ENCODE data around the gene GDPD5.

Gene GDPD5

GRCh38 chr11:75449776-75450175, 76.0 kb downstream of the GDPD5 start:
- DNase-seq: no peak

GRCh38 chr11:75449271-75449670, 76.5 kb downstream of the GDPD5 start:
- no peak for DNase-seq

- DNase-seq: no peak
Measured at GRCh38 chr11:75447415-75447814, 78.3 kb downstream of the GDPD5 start.

GRCh38 chr11:75445315-75445953, 80.3 kb downstream of the GDPD5 start:
- DNase-seq: peak in 41 of 51 donors; percentile 7 to 78 (median 44)

- DNase-seq: no peak
Measured at GRCh38 chr11:75443043-75443442, 82.7 kb downstream of the GDPD5 start.

- no peak for DNase-seq
Measured at GRCh38 chr11:75442161-75442885, 83.4 kb downstream of the GDPD5 start.

GRCh38 chr11:75441804-75442132, 84.0 kb downstream of the GDPD5 start:
- peak in 1 of 51 donors; percentile 5 for DNase-seq

GRCh38 chr11:75440960-75441803, 84.6 kb downstream of the GDPD5 start:
- DNase-seq: no peak

GRCh38 chr11:75439495-75440120, 86.1 kb downstream of the GDPD5 start:
- DNase-seq: no peak

- no peak for DNase-seq
Measured at GRCh38 chr11:75439026-75439425, 86.7 kb downstream of the GDPD5 start.

- no peak for DNase-seq
Measured at GRCh38 chr11:75437966-75438659, 87.6 kb downstream of the GDPD5 start.

- DNase-seq: no peak
Measured at GRCh38 chr11:75436806-75437205, 88.9 kb downstream of the GDPD5 start.

GRCh38 chr11:75435571-75435925, 90.2 kb downstream of the GDPD5 start:
- DNase-seq: no peak

- DNase-seq: no peak
Measured at GRCh38 chr11:75434886-75435570, 90.7 kb downstream of the GDPD5 start.

- DNase-seq: no peak
Measured at GRCh38 chr11:75434051-75434450, 91.7 kb downstream of the GDPD5 start.

GRCh38 chr11:75433443-75433842, 92.3 kb downstream of the GDPD5 start:
- DNase-seq: no peak

- peak in 22 of 51 donors; percentile 3 to 67 (median 29) for DNase-seq
Measured at GRCh38 chr11:75432911-75433321, 92.8 kb downstream of the GDPD5 start, which contains the start of gene KLHL35. KLHL35 (minus strand) TSS chr11:75433203; CDS start chr11:75430629, 2,574 bp downstream.

- no peak for DNase-seq
Measured at GRCh38 chr11:75431533-75432525, 93.9 kb downstream of the GDPD5 start.
